Breast epithelium (tissue), 3 donors: ENCODE results near the gene GBA2.

ENCODE experiments used
- CTCF ChIP-seq, 3 donors: fragments of 450-650 bp; IDR thresholded peaks; one replicate each; pipeline ENCODE4 v1.5.1; 2016 to 2017; ENCODE audit warnings: antibody characterized with exemption in 3 of 3, mild to moderate bottlenecking in 3 of 3, moderate library complexity in 3 of 3
- POLR2A ChIP-seq: fragments of 450-650 bp; IDR thresholded peaks from one replicate; pipeline ENCODE4 v1.6.1; 2016; ENCODE audit warnings: antibody characterized with exemption, mild to moderate bottlenecking, moderate library complexity
- POLR2AphosphoS5 ChIP-seq, 3 donors: sonication (generic); formaldehyde crosslinking; IDR thresholded peaks; one replicate each; pipeline ENCODE4 v1.6.1; 2017; ENCODE audit warnings: antibody characterized with exemption in 3 of 3

GRCh38 chr9:35783418-35783817, 34.4 kb upstream of the GBA2 start:
- TF ChIP-seq CTCF (IDR thresholded peaks at IDR 0.05): no peak
- no peak for TF ChIP-seq POLR2AphosphoS5 (IDR thresholded peaks at IDR 0.05)
- no peak for TF ChIP-seq POLR2A
